HG03280 (cell line): ENCODE measurements around the gene FAM110C.
"Not testable (repeated sequence)": the region's sequence is repeated elsewhere in the genome, so short reads cannot be mapped to it uniquely, and the experiment has no call there.

ENCODE experiments used
- ATAC-seq: cut with Tn5 transposase; IDR thresholded peaks from one replicate; pipeline ENCODE4 v1.9.1; 2021; ENCODE audit warnings: mild to moderate bottlenecking, moderate library complexity; ENCODE audit not compliant: unreplicated experiment

The FAM110C gene, protein sequence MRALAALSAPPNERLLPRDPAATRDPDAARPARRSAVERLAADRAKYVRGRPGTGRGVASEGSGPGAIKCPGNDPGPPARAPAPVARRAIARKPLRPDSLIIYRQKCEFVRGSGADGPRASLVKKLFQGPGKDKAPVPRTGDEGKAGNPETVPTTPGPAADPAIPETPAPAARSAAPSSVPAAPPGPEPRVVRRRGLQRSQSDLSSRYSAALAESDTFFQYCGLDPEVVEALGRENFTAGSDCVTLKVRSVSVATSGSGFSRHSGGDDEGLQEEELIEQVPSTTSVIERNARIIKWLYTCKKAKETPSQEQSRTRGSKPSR

DNA sequence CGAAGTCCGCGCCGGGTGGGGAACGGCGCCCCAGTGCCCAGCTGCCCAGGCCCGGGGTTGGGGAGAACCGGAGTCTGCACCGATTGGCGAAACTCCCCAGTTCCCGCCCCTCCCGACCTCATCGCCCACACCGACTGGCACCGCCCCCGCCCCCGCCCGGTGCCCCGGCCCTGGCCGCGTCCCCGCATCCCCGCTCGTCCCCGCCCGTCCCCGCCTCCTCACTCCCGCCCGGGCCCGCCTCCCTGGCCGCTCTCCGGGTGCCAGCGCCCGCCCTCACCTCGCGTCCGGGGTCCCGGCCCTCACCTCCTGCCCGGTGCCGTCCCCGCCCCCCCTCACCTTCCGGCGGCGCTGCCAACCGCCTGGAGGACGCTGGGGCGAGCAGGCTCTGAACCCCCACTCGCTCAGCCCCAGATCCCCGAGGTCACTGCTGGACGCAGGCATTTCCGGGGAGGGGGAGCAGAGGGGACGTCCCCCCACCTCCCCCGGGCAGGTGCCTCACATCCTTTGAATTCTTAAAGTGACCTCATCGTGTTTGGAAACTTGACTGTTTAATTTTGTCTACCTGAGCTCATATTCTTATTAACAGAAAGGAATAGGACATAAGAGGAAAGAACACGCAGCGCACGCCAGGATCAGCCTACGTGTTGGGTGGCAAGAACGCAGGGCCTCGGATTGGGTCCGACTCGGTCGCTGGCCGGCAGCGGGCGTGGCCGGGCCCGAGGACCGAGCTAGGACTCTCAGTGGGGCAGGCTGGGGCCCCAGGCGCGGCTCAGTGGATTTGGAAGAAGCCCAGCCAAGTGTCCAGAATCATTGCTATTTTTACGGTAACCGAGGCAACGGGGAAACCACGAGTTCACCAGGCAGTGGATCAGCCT, at the start of gene FAM110C:
Gene FAM110C, minus strand, starts transcription at position 35 of the 875 bp plus-strand sequence. CDS start 120 bp downstream, outside the sequence.
- no peak for ATAC-seq

DNA sequence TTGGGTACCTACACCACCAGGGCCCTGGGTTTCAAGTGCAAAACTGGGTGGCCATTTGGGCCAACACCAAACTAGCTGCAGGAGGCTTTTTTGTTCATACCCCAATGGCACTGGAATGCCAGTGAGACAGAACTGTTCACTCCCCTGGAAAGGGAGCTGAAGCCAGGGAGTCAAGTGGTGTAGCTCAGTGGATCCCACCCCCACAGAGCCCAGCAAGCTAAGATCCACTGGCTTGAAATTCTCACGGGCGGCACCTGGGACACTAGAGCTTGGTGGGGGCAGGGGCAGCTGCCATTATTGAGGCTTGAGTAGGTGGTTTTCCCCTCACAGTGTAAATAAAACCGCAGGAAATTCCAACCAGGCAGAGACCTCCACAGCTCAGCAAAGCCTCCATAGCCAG, 46.0 kb upstream of the FAM110C start:
- ATAC-seq = no peak

DNA sequence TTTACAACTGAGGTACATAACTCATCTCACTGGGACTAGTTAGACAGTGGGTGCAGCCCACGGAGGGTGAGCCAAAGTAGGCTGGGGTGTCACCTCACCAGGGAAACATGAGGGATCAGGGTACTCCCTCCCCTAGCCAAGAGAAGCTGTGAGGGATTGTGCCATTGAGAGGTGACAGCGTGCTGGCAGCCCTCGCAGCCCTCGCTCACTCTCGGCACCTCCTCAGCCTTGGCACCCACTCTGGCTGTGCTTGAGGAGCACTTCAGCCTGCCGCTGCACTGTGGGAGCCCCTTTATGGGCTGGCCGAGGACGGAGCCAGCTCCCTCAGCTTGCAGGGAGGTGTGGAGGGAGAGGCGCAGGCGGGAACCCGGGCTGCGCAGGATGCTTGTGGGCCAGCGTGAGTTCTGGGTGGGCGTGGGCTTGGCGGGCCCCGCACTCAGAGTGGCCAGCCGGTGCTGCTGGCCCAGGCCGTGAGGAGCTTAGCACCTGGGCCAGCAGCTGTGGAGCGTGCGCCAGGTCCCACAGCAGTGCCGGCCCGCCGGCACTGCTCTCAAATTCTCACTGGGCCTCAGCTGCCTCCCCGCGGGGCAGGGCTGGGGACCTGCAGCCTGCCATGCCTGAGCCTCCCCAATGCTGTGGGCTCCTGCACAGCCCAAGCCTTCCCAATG, 44.5 kb upstream of the FAM110C start:
- ATAC-seq = no peak

DNA sequence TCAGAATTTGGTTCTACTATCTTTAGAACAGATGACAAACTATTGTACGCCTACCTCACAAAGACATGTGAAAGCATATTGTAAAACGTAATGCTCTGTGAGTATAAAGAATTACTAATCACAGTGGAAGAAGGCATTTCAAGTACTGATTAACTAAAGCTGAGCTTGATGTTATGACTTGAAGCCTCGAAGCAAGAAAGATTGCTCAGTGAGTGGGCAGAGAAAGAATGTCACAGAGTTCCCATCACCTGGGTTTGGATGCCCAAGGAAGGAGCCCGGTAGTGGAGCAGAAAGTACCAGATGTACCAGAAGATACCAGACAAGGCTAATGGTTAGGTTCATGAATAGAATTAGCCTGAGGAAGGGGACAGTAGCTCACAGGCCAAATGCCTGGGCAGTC, 39.5 kb upstream of the FAM110C start:
- no peak for ATAC-seq

DNA sequence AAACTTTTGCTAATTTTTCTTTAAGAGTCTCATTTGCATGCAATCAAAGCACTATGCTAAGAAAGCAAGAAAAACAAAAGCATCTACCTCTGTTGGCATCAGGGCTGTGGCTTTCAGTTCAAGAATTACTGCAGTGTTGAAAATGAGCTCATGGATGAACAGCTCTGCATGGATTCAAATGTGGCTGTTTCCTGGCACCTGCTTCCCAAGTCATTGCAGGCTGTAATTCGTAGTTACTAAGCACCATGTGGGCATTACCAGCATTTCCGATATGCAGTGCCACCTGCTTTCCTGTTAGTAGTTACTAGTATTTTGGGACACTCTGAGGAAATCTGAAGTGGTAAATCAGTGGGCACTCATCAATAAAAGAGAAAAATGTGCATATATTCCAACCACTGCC, 37.8 kb upstream of the FAM110C start:
- no peak for ATAC-seq

DNA sequence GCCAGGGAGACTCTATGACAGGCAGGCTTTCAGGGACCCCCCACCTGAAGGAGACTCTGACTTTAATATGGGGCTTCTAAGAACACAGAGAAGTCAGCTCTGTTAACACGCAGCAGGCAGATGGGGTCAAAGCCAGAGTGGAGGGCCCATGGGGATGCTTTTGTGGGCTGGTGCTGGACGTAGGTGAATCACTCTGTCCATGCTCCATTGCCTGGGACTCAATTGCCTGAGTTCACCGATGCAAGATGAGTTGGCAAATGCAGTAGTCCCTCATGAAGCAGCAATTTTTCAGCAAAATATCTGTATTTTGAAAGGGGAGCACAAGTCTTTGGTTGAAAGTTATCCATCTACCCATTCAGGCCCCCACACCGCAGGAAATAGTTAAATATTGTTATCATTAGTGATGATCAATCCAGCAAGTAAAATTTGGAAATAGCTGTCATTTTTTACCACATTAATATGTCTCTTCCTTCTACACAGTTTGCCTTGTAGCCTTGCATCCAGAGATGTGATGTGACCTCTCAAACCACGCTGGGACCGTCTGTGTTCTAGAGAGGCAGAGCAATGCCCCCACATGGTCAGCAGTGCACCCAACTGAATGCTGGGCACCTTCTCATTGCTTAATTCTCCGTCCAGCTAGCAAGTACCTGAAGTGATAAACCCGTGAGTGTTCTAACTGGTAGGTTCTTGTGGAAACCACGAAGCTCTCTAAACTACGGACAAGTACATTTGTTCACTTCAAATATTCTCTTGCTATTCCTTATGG, 34.8 kb upstream of the FAM110C start:
- ATAC-seq = no peak

DNA sequence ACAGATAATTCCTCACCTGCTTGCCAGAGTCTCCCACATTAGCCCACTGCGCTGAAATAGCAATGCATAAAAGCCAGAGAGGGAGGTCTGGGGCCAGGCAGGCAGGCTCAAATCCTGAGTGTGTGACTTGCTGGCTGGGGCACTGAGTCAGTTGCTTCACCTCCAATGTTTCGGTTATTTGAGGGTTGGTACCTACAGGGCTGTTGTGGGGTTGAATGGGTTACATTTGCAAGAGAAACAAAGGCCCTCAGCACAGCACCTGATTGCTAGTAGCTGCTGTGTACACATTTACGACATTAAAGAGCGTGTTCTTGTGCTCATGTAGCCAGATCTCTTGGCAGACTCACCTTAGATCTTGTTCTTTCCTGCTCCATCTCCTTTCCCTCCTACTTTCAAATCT, 34.1 kb upstream of the FAM110C start:
- ATAC-seq = no peak

DNA sequence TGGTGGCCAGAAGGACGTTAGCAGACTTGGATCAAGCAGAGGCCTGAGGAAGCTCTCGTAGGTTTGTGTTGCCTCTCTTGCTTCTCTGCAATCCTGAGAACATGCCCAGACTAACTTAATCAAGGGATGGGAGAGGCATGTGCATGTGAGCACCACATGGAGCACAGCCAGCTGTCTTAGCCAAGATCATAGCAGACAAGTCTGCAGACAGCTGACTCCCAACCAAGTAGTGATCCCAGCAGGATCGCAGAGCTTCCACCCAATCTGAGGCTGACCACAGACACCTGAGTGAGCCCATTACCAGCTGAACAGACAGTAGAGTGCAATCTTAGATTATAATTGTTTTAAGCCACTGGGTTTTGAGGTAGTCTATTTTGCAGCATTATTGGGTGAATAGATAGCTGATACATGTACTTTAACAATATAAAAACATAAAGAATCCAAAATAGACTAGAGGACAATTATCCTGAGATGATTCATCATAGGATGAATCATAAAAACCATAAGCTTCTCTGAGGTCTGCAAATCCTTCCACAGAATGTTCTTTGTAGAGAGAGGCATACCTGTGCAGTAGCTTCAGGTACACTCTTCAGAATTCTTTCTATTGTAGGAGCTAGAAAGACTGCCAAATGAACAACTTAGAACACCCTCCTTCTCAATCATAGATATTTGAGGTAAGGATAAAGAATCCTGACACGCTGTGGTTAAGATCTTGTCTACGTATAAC, 25.2 kb upstream of the FAM110C start:
- ATAC-seq = no peak

DNA sequence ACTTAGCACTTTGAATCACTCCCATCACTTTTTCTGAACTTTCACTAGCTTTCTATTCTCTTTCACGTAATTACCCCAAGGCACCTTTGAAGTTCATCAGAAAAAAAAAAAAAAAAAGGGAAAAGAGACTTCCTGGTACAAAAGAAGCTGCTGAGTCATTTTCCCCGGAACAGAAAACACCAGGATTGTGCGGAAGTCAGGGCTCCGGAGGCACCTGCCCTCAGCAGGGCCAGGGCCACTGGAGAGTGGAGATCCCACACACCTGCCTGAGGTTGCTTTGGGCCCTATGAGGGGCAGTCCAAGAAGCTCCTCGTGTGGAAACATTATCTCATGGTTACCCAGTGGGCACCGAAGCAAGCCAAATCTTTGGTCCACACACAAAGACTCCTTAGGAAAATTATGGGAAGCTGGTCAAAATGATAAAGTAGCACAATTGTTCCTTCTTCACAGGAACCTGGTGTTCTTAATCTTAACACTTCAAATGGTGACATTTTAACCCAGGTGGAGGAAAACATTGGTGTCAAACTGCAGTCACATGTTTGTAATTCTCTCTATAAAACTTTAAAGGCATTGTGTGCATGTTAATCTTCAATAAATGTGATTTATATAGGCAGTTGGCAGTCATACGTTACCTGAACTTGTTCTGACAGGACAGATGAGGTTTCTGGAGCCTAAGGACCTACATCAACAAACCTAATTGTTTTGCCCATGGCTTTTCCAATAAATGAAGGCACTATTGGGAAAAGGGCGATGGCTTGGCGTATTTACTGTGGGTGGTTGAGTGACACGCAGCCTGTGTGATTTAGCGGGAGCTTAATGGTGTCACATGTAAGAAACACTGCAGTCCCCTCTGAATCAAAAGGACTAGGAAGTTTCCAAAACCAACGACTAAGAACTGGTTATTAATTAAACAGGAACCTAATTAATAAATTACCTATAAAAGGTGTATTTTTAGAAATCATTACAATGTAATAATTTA, 23.4 kb upstream of the FAM110C start:
- ATAC-seq = no peak

DNA sequence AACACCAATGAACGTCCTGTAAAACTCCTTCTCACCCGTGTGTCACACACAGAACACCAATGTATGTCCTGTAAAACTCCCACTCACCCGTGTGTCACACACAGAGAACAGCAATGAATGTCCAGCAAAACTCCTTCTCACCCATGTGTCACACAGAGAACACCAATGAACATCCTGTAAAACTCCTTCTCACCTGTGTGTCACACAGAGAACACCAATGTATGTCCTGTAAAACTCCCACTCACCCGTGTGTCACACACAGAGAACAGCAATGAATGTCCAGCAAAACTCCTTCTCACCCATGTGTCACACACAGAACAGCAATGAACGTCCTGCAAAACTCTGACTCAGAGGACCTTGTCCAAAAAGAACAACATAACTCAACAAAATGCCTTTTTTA, 22.3 kb upstream of the FAM110C start:
- not testable (repeated sequence) for ATAC-seq

DNA sequence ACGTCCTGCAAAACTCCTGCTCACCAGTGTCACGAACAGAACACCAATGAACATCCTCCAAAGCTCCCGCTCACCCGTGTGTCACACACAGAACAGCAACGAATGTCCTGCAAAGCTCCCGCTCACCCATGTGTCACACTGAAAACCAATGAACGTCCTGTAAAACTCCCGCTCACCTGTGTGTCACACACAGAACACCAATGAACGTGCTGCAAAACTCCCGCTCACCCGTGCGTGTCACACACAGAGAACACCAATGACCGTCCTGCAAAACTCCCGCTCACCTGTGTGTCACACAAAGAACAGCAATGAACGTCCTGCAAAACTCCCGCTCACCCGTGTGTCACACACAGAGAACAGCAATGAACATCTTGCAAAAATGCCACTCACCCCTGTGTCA, 20.5 kb upstream of the FAM110C start:
- no peak for ATAC-seq

DNA sequence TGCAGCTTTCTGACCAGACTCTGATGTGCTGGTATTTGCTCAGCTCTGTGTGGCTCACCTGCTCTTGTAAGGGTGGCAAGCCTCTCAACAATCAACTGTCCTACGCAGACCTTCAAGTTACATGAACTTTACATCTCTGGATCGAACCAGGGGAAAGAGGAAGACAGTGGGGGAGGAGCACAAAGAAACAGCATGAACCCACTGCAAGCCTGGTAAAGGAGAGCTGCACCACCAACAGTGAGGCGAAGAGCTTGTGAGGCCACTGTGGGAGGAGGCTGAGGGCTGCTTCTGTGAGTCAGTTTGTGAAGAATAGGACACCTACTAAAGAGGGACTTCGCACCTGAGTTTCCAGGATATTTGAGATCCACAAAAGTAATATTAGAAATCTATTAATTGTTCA, 18.8 kb upstream of the FAM110C start:
- ATAC-seq = no peak

DNA sequence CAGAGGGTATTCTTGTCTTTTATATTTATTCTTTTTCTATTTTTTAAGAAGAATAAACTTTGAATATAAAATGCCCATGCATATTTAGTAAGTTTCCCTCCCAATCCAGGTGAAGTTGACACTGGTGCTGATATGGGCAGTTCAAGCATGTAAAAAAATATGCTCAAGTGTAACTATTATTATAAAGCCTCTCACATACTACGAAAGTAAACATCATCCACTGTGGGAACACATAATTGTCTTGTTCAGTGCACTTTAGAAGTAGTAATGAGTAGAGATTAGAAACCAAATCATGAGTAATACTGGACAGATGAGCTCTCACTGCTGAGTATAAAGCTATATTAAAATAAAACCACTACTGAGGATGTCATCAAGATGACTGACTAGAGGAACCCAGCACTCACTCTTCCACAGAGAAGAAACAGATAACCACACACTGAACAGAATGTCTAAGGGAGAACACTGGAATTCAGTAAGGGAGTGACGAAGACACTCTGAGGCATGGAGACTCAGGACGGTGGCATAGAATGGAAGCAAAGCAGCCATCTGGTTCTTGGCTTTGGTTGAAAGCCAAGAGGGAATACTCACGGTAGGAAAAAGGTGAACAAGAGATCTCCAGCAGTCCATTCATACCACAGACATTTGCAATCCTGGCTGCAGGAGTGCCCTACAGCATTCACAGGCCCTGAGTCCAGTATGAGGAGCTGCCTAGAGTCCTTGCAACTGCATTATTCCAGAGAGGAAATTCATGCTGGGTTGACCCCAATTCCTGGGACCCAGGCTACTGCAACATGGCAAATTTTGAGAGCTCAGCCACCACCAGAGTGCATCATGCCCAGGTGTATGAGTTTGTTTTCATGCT, 9.5 kb upstream of the FAM110C start:
- no peak for ATAC-seq

DNA sequence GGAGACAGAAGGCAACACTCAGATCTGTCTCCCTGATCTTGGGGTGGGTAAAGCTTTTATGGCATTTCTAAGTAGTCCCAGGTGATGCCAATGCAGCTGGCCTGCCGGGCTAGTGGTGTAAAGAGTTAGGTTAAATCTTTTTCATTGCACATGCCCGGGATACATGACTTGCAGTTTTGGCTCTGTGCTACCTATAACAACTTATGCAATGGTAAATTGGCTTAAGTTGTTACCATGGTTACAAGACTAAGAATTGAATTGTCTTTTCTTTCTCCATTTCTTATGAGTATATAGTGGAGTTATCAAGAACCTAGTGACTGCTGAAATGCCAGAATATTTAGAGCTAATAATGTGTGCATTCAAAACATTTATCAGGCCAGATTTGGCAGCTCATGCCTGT, 5.3 kb upstream of the FAM110C start:
- ATAC-seq = no peak

DNA sequence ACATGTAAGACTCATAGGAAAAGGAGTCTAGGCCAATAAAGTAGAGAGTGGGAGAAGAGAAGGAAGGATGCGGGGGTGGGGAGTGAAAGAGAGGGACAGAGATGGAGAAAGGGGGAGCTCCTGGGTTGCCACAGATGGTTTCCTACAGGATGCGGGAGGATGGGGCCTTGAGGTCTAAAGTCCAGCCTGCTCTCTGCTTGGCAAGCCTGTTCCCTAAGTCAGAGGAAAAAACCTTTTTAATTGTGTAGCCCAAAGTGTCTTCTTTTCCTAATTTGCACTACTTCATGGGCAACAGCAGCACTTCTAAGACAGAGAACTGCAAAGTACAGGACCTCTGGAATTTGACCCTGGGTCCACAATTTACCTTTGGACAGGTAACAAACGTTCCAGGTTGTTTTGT, 1.4 kb upstream of the FAM110C start:
- no peak for ATAC-seq

DNA sequence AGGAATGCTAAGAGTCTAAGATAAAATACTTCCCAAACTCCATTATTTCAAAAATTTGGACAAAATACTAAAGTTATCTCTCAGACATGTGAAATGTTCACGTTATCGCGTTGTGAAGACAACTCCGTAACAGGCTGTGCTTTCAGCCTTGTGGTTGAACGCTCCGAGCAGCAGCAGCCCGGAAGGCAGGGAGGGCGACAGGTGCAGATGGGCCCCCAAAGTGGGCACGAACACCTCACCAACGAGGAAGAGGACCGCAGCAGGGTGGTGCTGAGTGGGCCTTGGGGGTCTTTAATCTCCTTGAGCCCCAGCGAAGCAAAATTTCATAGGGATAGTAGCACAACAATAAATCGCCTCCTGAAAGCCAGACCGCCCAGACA, 1.0 kb upstream of the FAM110C start:
- ATAC-seq = no peak

DNA sequence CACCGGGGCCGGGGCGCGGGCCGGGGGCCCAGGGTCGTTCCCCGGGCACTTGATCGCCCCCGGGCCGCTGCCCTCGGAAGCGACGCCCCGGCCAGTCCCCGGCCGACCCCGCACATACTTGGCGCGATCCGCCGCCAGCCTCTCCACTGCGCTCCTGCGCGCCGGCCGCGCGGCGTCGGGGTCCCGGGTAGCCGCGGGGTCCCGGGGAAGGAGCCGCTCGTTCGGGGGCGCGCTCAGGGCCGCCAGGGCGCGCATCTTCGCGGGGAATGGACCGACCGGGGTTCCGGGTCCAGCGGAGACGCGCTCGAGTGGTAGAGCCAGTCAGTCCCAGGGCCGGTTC, 204 bp downstream of the FAM110C start:
- ATAC-seq = no peak

DNA sequence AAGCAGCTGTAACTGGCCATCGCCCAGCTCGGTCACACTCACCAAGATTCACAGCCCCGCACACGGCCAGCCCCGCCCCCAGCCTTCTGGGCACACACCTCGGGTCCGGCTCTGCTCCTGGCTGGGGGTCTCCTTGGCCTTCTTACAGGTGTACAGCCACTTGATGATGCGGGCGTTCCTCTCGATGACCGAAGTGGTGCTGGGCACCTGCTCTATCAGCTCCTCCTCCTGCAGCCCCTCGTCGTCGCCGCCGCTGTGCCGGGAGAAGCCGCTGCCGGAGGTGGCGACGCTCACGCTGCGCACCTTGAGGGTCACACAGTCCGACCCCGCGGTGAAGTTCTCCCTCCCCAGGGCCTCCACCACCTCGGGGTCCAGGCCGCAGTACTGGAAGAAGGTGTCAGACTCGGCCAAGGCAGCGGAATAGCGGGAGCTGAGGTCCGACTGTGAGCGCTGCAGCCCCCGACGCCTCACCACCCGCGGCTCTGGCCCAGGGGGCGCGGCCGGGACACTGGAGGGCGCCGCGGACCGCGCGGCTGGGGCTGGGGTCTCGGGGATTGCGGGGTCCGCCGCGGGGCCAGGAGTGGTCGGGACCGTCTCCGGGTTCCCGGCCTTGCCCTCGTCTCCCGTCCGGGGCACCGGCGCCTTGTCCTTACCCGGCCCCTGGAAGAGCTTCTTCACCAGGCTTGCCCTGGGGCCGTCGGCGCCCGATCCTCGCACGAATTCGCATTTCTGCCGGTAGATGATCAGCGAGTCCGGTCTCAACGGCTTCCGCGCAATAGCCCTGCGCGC, 769 bp downstream of the FAM110C start:
- ATAC-seq = no peak
